HG02981 (cell line): ENCODE data around the gene POLE4.

Experiments used
- ATAC-seq: cut with Tn5 transposase; IDR thresholded peaks from one replicate; pipeline ENCODE4 v1.9.1; 2021; ENCODE audit warnings: mild to moderate bottlenecking, moderate library complexity; ENCODE audit not compliant: unreplicated experiment

POLE4 gene

DNA sequence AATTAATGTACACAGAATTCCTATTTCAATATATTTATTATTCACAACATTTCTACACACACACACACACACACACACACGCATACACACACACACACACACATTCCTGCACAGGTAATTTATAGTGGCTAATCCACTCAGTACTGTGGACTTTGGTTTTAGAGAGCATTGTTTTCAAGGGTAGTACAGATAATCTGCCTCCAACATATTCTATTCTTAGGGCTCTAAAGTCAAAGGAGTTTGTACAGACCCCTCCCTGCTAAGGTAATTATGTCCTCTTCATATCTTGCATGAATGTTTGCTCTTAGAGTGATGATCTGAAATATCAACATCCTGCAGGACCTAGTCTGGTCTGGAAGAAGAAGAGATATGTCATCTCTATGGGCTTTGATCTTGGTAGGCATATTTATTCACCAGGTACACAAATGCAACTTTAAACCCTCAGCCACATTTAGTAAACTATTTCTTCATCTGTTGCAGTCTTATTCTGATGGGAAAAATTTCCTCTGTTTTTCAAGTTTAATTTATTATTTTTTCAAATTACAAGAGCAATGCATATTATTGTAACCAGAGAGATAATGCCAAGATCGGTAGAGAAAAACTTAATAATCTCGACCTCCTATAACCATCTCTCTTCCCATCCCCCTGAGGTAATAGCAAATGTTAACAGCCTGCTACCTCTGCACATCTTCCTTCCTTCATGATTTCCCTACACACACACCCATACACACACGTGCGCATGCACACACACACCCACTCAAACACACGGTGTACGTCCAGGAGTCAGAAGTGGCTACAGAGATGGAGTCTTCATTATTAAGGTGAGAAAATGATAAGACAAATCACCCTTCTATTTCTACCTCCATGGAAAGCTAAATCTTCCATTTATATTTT is 18.3 kb upstream of the POLE4 start:
- ATAC-seq, result no peak

DNA sequence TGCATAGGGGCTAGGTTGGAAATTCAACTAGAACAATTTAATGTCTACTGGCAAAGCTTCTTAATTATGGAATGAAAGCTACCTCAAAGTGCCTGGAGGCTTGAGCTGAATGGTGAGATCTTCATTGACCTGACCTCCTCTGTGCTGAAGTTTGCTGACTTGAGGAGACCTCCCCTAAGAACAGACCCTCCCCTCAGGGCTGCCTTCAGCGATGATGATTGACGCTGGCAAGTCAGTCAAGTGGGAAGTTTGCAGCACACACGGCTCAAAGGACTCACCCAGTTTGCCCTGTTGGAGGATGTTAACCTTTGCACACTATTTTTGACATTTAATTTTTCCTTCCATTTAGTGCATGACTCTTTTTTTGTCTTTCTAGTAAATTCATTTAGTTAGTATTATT is 17.2 kb upstream of the POLE4 start:
- no peak for ATAC-seq

DNA sequence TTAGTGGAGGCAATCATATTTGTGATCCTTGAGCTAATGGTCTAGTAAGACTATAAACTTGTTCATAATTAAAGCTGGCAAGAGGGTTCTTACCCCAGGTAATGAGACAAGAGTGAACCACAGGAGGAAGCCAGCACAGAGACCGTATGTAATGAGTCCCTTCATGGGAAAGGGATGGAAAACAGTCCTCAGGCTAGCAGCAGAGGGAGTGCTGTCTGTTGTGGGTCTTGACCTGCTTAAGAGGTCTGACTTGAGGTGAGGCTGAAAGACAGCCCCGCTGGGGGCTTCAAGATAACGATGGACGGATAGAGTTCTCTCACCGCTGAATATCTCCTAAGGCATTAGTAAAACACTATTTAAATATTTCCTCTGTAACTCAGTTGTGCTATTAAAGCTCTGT is 16.2 kb upstream of the POLE4 start:
- ATAC-seq, result no peak

DNA sequence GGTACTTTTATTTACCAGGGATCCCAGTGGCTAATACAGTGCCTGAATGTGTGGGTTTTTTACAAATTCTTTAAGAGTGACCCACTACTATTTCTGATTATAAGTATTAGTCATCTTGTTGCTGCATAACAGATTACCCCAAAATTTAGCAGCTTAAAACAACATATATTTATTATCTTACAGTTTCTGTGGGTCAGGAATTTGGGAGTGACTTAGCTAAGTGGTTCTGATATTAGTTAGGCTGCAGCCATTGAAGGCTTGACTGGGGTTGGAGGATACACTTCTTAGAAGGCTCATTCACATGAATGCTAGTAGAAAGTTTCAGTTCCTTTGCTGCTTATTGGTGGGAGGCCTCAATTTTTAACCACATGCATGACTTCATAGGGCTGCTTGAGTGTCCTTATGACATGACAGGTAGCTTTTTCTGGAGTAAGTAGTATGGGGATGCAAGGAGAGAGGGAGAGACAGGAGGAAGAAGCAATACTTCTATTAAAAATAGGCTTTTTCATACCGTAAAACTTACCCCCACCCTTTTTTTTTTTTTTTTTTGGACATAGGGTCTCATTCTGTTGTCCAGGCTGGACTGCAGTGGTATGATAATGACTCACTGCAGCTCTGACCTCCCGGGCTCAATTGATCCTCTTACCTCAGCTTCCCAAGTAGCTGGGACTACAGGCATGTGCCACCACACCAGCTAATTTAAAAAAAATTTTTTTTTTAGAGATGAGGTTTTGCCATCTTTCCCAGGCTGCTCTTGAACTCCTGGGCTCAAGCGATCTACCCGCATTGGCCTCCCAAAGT is 13.3 kb upstream of the POLE4 start:
- peak; percentile 99 for ATAC-seq

DNA sequence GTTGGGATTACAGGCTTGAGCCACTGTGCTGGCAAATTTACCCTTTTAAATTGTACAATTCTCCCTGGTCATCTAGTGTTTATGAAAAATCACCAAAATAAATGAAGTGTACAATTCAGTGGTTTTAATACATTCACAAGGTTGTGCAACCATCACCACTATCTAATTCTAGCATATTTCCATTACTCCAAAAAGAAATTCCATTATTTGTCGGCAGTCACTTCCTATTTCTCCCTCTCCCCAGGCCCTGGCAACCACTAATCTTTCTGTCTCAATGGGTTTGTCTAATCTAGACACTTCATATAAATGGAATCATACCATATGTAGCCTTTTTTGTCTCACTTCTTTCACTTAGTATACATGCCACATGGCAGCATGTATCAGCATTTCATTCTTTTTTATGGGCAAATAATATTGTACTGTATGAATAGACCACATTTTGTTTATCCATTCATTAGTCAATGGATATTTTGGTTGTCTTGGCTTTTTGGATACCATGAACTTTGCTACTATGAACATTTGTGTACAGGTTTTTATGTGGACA is 12.6 kb upstream of the POLE4 start:
- ATAC-seq, result no peak

DNA sequence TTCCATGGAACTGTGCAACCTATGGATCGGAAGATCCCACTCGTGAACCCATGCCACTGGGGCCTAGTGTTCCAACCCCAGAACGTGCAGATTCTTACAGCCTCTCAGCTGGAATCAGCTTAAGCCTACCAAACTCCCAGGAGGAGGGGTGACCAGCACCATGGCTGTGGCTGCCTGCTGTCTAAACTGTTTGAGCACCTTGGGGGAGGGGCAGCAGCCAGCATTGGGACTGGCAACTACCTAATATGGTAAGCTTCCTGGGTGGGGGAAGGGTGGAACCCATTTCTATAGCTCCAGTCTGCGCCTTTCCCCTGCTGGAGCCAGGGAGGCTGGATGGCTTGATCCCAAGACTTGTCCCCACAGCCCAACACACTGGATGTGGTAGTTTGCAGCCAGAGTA is 10.7 kb upstream of the POLE4 start:
- no peak for ATAC-seq

DNA sequence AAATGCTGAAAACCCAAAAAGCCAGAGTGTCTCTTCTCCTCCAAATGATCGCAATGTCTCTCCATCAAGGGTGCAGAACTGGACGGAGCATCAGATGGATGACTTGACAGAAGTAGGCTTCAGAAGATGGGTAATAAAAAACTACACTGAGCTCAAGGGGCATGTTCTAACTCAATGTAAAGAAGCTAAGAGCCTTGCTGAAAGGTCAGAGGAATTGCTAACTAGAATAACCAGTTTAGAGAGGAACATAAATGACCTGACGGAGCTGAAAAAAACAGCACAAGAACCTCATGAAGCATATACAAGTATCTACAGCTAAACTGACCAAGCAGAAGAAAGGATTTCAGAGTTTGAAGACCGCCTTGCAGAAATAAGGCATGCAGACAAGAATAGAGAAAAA is 9.7 kb upstream of the POLE4 start:
- ATAC-seq, result no peak

DNA sequence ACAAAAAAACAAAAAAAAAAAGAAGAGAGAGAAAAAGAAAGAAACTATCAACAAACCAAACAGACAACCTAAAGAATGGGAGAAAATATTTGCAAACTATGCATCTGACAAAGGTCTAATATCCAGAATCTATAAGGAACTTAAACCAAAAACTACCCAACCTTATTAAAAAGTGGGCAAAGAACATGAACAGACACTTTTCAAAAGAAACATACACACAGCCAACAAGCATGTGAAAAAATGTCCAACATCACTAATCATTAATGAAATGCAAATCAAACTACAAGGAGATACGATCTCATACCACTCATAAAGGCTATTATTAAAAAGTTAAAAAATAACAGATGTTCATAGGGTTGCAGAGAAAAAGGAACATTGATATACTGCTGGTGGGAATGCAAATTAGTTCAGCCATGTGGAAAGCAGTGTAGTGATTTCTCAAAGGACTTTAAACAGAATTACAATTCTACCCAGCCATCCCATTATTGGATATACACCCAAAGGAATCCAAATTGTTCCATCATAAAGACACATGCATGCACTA is 7.2 kb upstream of the POLE4 start:
- peak; percentile 83 for ATAC-seq

DNA sequence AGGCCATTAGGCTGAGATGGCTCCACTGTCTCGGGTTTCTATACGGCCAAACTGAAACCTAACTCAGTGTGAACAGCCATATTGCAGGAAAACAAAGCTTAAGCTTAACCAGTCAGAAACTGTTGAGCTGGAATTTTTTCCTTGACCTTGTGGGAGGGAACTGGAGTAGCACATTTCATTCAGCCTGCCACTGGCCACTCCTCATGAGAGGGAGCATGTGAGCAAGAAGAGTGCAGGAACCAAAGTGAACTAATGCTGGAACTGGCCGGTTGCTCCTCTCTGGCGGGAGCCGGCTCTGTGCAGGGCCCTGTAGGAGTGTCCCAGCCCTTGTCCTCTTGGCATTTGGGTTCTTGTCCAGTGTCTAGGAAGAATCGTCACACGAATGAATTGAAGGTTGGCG is 5.9 kb upstream of the POLE4 start:
- no peak for ATAC-seq

DNA sequence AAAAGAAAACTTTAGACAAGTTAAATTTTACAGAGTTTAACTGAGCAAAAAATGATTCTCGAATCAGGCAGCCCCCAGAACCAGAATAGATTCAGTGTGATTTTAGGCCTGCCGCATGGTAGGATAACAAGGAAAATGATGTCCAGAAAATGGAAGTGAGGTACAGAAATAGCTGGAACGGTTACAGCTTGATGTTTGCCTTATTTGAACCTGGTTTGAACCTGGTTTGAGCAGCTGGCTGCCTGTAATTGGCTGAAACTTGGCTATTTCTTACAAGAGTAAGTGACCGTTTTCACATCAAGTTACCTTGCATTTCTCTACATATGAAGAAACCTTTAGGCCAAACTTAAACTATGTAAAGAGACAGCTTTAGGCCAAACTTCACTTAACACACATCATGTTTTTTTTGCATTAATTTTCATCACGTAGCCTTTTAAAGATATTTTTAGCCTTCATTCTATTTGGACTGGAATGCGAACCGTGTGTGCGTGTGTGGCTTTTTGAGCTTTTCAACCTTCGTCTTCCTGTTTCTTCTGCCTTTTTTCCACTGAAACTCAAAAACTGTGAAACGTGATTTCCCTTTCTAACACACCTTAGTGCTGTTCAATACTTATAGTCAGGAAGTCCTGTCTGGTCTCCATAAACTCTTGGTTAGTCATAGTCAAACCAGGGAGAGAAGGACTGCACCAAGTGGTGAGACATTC is 4.5 kb upstream of the POLE4 start:
- no peak for ATAC-seq

DNA sequence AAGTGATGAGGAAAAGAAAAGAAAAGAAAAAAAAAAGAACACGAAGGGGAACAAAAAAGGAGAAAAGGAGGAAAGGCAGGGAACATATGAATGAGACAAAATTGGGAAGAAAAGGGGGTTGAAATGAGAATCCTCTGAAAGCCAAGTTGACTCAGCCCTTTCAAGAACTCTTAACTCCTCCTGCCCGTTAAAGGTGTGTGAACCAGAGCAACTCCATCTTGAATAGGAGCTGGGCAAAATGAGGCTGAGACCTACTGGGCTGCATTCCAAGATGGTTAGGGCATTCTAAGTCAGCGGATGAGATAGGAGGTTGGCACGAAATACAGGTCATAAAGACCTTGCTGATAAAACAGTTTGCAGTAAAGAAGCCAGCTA is 4.0 kb upstream of the POLE4 start:
- ATAC-seq, result no peak

DNA sequence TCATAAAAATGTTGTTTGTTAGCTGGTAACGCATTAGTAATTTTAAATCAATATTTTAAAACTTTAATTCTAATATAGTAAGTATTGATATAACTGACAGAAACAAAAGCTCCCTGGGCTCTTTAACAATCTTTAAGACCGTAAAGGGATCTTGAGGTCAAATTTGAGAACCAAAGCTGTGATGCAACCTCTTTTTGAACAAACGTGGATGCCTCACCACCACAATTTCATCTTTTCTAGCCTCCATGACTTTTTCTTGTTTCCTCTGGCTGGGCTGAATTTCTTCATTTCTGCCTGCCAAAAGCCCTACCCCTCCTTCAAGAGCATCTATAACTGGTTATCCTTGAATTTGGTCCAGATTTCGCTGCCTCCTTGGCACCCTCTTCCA is 563 bp upstream of the POLE4 start:
- ATAC-seq, result no peak

DNA sequence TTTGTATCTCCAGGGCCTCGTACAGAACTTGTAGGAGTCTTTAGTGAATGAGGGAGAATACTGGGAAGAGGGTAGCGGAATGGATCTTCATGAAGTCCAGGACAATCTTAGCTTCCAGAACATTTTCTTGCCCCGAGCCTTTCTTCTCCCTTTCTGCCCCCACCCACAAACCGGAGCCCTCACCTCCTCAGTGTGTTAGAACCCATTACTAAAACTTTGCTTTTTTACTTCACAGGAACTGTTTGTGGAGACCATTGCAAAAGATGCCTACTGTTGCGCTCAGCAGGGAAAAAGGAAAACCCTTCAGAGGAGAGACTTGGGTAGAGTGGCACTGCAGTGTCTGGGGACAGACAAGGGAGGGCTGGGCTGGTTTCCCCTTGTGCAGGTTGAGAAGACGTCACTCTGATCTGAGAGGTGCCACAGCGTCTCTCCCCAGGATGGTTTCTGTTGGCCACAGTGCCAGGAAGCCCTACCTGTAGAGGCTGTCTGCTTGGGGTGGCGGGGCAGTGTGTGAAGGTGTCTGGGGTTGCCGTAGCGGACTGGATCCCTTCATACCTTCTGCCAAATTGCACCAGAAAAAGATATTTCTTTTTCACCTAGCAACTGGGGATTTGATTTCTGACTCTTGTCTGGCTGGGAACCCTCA is 786 bp downstream of the POLE4 start:
- ATAC-seq, result no peak

DNA sequence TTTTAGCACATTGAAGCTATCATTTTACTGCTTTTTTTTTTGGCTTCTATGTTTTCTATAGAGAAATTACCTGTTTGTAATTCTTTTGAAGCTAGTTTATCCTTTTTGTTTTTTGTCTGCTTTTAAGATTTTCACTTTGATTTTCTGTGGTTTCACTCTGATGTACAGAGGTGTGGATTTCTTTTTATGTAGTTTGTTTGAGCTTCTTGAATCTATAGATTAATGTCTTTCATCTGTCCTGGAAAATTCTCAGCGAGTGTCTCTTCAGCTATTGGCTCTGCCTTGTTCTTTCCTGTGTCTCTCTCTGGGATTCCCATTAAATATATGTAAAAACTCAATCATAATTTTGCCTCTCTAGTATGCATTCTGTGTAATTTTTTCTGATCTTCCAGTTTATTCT is 8.4 kb downstream of the POLE4 start:
- no peak for ATAC-seq

DNA sequence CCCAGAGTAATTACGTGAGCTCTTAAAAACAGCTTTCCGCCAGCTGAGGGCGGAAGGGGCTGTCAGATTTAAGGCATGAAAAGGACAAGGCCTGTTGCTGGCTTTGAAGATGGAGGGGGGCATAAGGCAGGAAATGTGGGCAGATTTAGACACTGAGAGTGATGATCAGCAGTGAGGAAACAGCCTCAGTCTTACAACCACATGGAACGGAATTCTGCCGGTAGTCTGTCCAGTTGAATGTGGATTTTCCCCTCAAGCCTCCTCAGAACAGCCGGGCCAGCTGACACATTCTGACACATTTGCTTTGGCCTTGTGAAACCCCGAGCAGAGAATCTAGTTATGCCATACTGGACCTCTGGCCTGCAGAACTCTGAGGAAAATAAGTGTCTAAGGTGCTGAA is 16.6 kb downstream of the POLE4 start:
- no peak for ATAC-seq

DNA sequence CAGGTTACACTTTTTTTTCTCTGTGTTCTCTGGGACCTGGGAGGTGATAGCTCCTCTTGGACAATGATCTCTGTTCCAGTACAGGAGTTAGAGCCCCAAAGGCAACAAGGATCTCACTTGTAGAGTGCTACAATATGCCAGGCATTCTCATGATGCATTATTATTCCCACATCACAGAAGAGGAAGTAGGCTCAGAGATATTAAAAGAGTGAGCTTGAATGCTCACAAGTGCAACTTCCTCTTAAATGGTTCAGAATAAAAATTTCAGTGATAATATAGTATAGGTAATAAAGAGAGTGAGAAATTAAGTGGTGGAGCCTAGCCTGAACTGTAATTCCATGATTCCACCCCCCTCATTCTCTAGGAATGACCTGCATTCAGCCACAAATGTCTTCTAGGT is 21.4 kb downstream of the POLE4 start:
- no peak for ATAC-seq

DNA sequence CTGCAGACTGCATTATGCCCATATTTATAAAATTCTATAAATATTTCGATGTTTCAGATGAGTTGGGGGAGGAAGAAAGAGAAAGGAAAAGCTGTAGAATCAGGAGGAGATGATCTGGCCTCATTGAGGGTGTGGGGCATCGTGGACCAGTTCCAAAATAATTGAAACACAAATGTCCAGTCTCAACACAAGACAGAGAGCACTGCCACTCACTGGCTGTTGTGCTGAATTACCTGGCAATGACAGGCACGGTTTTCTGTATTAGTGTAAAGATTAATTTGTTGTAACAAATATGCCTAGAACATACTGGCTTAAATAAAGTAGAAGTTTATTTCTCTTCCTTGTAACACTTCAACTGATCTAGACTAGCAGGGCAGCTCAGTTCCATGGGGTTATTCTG is 24.1 kb downstream of the POLE4 start:
- no peak for ATAC-seq

DNA sequence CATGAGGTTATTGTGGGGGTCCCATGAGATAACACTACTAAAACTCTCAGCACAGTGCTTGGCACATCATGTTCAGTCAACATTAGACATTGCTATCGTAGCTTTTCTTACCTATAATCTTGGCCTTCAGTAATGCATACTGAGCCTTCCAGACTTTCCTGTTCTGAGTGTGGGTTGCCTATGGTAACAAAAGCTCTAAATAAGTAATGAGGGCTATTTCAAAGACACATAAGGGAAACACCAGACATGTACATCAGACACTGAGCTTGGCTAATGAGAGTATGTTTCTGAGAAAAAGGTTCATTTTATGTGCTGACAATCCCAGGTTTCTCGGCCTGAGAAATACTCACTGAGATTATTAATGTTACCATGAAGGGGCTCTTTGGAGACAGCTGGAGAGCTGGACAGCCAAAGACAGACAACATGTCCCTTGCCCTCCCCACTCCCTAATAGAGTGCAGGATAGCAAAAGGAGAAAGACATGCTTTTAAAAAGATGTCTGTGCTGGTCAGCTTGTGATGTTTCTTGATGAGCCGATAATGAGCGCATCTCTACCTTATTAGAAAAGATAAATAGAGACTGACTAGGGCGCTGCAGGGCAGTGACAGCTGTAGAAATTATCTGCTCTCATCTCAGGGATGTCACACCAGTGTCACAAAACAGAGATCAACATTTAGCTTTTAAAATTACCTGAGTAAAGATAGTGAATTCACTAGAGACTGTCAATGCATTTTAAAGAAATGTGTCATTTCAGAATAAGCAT is 25.4 kb downstream of the POLE4 start:
- no peak for ATAC-seq

DNA sequence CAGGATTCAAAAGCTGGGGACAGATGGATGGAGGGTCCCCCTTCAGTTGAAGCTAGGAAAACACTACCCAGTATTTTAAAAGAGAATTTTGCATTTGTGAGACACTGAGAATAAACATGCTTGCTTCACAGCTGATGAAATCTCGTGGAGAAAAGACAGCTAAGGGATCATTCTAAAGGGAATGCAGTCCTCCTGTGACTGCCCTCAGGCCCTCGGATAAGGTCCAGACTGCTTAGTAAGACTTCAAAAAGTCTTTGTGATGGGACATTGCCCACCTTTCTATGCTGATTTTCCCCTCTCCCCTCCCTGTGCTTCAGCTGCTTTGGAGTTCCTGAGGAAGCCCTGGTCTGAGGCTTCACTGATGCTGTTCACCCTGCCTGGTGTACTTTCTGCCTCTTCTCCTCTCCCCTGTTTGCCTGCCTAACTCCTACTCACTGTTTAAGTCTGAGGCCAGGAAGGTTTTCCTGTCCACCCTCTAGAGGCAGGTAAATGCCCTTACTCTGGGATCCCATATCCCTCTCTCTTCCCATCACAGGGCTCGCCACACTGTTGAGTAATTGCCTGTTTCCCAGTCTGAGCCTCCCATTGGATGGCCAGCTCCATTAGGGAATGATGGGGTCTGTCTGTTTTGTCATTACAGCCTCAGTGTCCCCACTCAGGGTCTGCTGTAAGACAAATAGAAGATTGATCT is 26.6 kb downstream of the POLE4 start:
- ATAC-seq, result no peak
